ENCODE data around the gene PDS5B.

PDS5B gene

GRCh38 chr13:32592082-32592481 is 5.8 kb downstream of the PDS5B start:
- no peak for DNase-seq

GRCh38 chr13:32594157-32594738 is 8.0 kb downstream of the PDS5B start:
- DNase-seq, result no peak

GRCh38 chr13:32595306-32595705 is 9.1 kb downstream of the PDS5B start:
- DNase-seq, result no peak

GRCh38 chr13:32600890-32601289 is 14.6 kb downstream of the PDS5B start:
- no peak for DNase-seq

- DNase-seq, result no peak
Observed at GRCh38 chr13:32609428-32609827, 23.2 kb downstream of the PDS5B start.

GRCh38 chr13:32610538-32610937 is 24.3 kb downstream of the PDS5B start:
- no peak for DNase-seq

- no peak for DNase-seq
Observed at GRCh38 chr13:32610977-32611376, 24.7 kb downstream of the PDS5B start.

GRCh38 chr13:32616883-32617511 is 30.7 kb downstream of the PDS5B start:
- DNase-seq, result no peak

GRCh38 chr13:32622827-32623226 is 36.6 kb downstream of the PDS5B start:
- DNase-seq, result no peak

- DNase-seq, result no peak
Observed at GRCh38 chr13:32624441-32624840, 38.2 kb downstream of the PDS5B start.

- DNase-seq, result no peak
Observed at GRCh38 chr13:32627793-32628192, 41.5 kb downstream of the PDS5B start.

- no peak for DNase-seq
Observed at GRCh38 chr13:32629313-32629712, 43.1 kb downstream of the PDS5B start.

GRCh38 chr13:32629866-32630265 is 43.6 kb downstream of the PDS5B start:
- DNase-seq, result no peak

- no peak for DNase-seq
Observed at GRCh38 chr13:32632343-32632909, 46.2 kb downstream of the PDS5B start.

GRCh38 chr13:32636711-32637110 is 50.5 kb downstream of the PDS5B start:
- no peak for DNase-seq

GRCh38 chr13:32638739-32639138 is 52.5 kb downstream of the PDS5B start:
- peak; percentile 14 for DNase-seq

- peak; percentile 9 for DNase-seq
Observed at GRCh38 chr13:32639502-32640105, 53.4 kb downstream of the PDS5B start.

GRCh38 chr13:32642316-32642715 is 56.1 kb downstream of the PDS5B start:
- no peak for DNase-seq

- no peak for DNase-seq
Observed at GRCh38 chr13:32642858-32643257, 56.6 kb downstream of the PDS5B start.

GRCh38 chr13:32645854-32646253 is 59.6 kb downstream of the PDS5B start:
- DNase-seq, result peak; percentile 4

GRCh38 chr13:32647926-32648325 is 61.7 kb downstream of the PDS5B start:
- DNase-seq, result no peak

- peak; percentile 32 for DNase-seq
Observed at GRCh38 chr13:32650705-32651311, 64.6 kb downstream of the PDS5B start.

GRCh38 chr13:32657309-32657708 is 71.1 kb downstream of the PDS5B start:
- no peak for DNase-seq

GRCh38 chr13:32659736-32660135 is 73.5 kb downstream of the PDS5B start:
- no peak for DNase-seq

All from stimulated activated CD4-positive, alpha-beta T cell treated with anti-CD3 and anti-CD28 coated beads, Interleukin-12 subunit alpha, Interleukin-12 subunit beta, amount 100 ng/mL, for 4 hours (primary cell).